GM12872 (cell line): ENCODE measurements around the gene RPL7L1.

Experiments used
- TF ChIP-seq, protein P1 (sequence below): IDR thresholded peaks from 3 replicates; pipeline ENCODE4 v1.5.1; 2011; ENCODE audit warnings: low read depth, mild to moderate bottlenecking, low read length, moderate library complexity; ENCODE audit not compliant: insufficient read depth

RPL7L1 gene

DNA sequence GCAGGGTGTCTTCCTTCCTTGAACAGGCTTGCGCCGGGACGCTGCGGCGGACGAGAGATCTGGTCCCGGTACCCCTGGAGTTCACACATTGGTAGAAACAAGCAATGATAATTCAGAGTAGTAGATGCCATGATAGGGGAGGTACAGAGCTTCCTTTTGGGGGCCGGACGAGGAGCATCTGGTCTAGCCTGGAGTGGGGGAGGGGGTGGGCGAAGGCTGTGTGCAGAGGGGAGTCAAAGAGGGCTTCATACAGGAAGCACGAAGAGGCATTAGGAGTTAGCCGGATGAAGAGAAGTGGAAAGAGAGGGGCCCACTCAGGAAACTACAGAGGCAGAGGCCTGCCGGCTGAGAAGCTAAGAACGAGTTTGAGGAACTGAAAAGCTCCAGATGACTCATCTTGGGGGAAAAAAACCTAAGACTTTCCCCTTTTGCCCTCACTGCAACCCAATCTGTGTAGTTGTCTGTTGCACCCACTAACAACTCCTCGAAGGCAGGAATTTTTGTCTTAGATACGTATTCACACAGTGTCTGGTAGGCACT lies 50.5 kb downstream of the RPL7L1 start:
- TF ChIP-seq, protein P1, sequence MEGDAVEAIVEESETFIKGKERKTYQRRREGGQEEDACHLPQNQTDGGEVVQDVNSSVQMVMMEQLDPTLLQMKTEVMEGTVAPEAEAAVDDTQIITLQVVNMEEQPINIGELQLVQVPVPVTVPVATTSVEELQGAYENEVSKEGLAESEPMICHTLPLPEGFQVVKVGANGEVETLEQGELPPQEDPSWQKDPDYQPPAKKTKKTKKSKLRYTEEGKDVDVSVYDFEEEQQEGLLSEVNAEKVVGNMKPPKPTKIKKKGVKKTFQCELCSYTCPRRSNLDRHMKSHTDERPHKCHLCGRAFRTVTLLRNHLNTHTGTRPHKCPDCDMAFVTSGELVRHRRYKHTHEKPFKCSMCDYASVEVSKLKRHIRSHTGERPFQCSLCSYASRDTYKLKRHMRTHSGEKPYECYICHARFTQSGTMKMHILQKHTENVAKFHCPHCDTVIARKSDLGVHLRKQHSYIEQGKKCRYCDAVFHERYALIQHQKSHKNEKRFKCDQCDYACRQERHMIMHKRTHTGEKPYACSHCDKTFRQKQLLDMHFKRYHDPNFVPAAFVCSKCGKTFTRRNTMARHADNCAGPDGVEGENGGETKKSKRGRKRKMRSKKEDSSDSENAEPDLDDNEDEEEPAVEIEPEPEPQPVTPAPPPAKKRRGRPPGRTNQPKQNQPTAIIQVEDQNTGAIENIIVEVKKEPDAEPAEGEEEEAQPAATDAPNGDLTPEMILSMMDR, result no peak

DNA sequence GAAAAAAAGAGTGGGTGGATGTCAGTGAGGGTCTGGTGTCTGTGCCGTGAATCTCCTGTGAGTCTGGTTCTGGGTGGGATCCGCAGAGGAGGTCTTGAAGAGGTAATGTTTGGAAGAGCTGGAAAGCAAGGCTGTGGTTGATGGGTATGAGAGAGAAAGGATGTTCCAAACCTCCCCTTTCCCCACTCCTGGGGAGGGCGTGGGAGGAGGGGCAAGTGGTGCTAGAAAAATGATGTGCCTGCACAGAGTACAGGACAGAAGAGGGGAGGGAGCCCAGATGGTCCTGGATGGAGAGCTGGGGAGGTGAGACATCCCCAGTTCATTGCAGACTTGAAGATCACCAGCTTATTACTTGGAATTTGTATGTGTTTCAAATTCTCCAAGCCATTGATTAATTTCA lies 53.0 kb downstream of the RPL7L1 start:
- TF ChIP-seq, protein P1, result no peak

DNA sequence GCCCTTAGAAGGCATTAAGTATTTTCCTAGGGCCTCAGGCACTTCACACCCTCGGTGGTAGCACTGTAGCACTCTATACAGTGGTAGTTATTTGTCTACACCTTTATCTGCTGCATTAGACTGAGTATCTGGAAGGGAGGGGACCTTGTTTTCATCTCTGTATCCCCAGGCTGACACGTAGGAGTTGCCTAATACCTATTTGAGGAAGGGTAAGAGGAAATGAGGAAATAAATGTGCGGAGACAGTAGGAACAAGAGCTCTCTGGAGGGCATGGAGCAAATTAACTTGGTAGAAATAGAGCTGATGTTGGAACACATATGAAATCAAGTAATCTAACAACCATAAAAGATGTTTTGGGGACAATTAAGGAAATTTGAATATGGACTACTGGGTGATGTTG lies 53.8 kb downstream of the RPL7L1 start:
- TF ChIP-seq, protein P1, result no peak

DNA sequence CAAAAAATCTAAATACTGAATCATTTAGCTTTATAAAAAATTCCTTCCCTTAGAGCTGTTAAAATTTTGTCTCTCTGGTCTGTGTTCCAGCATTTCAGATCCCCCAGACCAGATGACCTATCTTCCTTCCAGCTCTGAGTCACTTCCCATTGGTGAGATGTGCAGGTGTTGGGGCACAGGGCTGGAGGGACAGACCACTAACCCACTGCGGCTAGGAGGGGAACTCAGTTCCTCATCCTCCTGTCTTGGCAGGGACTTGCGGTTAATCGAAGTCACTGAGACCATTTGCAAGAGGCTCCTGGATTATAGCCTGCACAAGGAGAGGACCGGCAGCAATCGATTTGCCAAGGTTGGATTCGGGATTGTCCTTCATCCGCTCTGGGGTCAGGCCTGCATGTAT lies 55.9 kb downstream of the RPL7L1 start:
- TF ChIP-seq, protein P1, result no peak

DNA sequence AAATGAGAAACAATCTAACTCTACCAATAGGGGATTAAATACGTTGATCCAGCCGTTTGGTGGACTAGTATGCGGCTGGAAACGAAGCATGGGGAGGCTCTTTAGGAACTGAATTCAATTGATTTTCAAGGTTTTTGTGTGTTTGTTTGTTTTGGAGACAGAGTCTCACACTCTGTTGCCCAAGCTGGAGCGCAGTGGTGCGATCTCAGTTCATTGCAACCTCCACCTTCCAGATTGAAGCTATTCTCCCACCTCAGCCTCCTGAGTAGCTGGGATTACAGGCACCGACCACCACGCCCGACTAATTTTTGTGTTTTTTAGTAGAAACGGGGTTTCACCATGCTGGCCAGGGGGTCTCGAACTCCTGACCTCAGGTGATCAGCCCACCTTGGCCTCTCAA lies 57.0 kb downstream of the RPL7L1 start:
- TF ChIP-seq, protein P1, result no peak

DNA sequence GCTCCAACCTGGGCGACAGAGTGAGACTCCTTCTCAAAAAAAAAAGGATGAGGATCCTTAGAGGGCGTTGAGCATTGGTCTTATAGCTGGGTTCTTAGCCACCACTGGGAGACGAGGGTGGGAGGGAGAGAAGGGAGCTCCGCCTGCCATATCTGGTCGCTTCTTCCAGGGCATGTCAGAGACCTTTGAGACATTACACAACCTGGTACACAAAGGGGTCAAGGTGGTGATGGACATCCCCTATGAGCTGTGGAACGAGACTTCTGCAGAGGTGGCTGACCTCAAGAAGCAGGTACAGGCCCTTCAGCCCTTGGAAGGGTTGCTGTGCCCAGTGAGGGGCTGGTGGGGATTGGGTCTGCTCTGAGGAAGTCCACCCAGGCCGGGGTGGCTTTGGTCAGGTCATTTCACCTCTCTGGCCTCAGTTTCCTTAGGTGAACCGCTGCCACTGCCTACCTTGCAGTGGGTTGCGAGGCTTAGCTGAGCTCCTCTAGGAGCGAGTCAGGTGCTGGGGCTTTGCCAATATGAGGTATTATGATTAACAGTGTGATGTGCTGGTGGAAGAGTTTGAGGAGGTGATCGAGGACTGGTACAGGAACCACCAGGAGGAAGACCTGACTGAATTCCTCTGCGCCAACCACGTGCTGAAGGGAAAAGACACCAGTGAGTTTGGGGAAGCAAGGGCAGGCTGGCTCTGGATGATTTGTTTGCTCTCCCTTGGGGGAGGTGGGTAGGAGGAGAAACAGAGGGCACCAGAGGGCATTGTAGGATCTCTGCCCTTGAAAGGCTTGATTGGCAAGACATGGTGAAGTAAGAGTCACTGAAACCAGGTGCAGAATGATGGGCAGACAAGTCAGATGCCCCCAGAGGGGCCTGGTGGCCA lies 58.4 kb downstream of the RPL7L1 start:
- TF ChIP-seq, protein P1, result no peak

DNA sequence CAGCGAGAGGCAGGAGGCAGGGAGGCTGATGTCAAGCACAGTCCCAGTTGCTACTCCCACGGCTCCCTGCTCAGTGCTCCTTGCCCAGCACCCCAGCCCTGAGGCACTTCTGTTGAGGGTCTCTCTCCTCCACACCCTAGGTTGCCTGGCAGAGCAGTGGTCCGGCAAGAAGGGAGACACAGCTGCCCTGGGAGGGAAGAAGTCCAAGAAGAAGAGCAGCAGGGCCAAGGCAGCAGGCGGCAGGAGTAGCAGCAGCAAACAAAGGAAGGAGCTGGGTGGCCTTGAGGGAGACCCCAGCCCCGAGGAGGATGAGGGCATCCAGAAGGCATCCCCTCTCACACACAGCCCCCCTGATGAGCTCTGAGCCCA lies 59.0 kb downstream of the RPL7L1 start:
- TF ChIP-seq, protein P1, result no peak
